ENCODE measurements around the gene ZGRF1.
"Not testable (repeated sequence)": the region's sequence is repeated elsewhere in the genome, so short reads cannot be mapped to it uniquely, and the experiment has no call there.

ZGRF1 gene

GRCh38 chr4:112633477-112634235 is 3.1 kb downstream of the ZGRF1 start:
- peak; percentile 56 for DNase-seq

- DNase-seq, result no peak
These were observed 10.5 kb downstream of the ZGRF1 start for GRCh38 chr4:112626228-112626627.

DNA sequence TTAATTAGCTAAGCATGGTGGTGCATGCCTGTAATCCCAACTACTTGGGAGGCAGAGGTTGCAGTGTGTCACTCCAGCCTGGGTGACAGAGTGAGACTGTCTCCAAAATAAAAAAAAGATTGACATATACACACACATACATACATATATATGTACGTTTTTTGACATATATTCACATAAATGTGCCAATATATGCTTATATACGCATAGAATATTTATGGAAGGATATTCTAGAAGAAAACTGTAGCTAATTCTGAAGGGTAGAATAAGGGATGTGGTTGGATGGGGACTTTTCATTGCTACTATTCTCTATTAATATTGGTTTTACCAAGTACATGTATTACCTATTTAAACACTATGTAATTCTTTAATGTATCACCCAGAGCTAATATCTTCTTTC is 19.7 kb downstream of the ZGRF1 start:
- DNase-seq, result no peak

- not testable (repeated sequence) for DNase-seq
These were observed 23.9 kb downstream of the ZGRF1 start for GRCh38 chr4:112612814-112613213.

GRCh38 chr4:112604589-112604988 is 32.1 kb downstream of the ZGRF1 start:
- peak; percentile 67 for DNase-seq

DNA sequence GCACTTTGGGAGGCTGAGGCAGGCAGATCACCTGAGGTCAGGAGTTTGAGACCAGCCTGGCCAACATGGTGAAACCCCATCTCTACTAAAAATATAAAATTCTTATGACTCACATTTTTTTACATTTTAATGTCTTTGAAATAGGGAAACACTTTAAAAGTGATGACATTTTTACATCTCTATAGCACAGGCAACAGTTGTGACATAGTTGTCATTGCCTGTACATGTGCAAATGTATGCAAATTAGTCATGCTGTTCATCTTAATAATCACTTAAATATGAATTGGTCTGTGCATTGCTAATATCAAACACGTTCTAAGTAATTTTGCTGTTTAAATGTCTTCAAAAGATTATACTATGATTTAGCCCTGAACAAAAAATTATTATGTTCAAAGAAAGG is 41.7 kb downstream of the ZGRF1 start:
- no peak for DNase-seq

- DNase-seq, result no peak
These were observed 43.1 kb downstream of the ZGRF1 start for GRCh38 chr4:112593438-112594133.

DNA sequence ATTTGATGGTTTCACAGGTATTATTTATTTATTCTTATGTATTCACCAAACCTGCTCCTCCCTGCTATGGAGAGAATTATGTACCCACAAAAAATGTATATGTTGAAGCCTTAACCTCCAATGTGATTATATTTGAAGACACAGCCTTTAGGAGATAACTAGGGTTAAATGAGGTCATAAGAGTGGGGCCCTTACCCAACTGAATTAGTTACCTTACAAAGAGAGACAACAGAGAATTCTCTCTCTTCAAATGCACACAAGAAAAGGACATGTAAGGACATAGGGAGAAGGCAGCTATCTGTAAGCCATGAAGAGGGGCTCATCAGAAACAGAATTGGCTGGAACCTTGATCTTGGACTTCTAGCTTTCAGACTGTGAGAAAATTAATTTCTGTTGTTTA is 44.0 kb downstream of the ZGRF1 start:
- DNase-seq, result no peak

DNA sequence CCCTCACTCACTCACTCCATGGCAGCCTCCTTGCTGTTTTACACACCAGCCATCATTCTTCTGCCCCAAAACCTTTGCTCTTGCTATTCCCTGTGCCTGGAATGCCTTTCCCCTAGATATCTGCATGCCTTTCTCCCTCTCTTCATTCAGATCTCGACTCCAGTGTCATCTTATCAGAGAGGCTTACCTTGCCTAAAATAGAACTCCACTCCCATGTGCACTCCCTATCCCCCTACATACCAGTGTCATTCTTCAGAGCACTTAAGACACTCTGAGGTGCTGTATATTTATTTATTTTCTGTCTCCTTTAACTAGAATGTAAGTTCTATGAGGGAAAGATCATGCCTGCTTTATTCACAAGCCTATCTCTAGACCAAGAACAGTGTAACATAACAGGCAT is 45.1 kb downstream of the ZGRF1 start:
- no peak for DNase-seq

DNA sequence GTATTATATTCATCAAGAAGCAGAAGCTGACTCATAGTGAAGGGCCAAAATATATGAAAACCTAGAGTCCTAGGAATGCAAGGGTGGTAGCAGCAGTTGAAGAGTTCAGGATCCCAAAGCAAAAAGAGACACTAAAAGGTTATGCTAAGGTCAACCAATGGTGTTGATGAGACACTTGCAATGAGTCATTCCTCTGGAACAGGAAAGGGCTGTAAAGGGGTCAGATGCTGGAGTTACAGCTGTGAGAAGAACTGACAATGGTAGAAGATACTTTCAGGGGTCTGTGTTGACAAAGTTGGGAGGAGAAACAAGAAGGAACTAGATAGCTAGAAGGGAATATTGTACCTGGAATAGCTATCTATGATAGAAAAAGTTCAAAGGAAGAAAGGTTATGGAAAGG is 47.5 kb downstream of the ZGRF1 start:
- DNase-seq, result peak; percentile 22

DNA sequence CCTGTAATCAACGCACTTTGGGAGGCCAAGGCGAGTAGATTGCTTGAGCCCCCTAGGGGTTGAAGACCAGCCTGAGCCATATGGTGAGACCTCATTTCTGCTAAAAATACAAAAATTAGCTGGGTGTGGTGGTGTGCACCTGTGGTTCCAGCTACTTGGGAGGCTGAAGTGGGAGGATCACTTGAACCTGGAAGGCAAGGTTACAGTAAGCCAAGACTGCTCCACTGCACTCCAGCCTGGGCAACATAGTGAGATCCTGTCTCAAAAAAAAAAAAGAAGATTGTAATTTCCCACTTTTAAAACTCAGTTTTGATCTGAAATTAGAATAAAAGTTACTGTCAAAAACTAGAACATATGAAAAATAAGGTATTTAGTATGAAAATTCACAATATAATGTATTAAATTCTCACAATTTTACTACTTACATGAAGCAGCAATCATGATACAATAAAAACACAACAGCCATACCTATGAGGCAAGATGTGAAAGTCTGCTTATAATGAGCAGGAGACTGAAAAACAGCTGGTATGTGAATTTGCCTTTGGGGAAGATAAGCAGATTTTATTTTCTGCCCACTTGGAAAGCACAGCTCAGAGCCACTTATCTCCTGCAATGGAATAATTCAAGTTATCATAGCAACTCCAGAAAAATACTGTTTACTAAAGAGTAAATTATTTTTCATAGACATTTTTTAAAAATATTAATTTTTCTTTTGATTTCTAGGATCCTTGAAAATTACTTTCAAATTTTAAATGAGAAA is 50.6 kb downstream of the ZGRF1 start:
- no peak for DNase-seq

DNA sequence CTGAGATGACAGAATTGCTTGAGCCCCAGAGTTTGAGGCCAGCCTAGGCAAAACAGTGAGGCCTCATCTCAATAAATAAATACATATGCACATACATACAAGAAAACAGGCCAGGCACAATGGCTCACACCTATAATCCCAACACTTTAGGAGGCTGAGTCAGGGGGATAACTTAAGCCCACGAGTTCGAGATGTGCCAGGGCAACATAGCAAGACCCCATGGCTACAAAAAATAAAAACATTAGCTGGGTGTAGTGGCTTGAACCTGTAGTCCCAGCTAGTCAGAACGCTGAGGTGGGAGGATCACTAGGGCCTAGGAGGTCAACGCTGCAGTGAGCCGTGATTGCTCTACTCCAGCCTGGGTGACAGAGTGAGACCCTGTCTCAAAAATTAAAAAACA is 69.2 kb downstream of the ZGRF1 start:
- no peak for DNase-seq

DNA sequence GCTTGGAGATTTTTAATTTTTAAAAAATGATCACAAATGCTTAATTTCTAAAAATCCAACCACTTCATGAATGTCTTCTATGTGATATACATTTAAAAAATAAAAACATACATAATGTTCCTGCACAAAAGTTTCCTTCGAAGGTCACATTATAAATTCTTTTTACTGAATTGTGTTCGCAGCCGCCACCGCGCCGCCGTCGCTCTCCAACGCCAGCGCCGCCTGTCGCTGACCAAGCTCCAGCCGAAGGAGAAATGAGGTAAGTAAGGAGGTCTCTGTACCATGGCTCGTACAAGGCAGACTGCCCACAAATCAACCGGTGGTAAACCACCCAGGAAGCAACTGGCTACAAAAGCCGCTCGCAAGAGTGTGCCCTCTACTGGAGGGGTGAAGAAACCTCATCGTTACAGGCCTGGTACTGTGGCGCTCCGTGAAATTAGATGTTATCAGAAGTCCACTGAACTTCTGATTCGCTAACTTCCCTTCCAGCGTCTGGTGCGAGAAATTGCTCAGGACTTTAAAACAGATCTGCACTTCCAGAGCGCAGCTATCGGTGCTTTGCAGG is 71.9 kb downstream of the ZGRF1 start:
- no peak for DNase-seq

DNA sequence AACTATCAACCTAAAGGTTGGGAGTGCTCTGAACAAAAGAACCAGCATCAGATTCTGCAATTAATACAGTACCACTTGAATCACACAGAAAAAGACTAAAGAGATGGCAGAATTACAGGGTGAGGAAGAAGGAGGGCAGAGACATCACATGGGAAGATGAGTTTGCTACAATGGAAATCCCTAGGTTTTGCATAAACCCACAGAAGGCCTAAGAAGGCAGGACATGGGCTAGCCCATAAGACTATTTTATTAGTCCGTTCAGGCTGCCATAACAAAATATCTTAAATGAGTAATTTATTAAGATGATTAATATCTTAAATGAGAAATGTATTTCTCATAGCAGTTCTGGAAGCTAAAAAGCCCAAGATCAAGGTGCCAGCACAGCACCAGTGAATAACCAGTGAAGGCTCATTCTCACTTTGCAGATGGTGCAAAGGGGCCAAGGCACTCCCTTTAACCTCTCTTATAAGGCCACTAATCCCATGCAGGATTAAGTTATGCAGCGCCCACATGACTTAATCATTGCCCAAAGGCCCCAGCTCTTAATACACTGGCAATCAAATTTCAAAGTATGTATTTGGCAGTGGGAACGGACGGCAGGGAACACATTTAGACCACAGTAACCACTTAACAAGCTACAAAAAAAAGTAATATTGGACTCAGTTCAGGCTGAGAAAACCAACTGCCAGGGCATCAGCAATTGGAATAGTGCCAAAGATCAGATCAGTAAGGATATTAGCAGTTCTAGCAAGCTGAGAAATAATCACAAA is 73.1 kb downstream of the ZGRF1 start:
- DNase-seq, result no peak

GRCh38 chr4:112562254-112562879 is 74.3 kb downstream of the ZGRF1 start:
- DNase-seq, result no peak

- no peak for DNase-seq
These were observed 76.6 kb downstream of the ZGRF1 start for GRCh38 chr4:112560084-112560483.

GRCh38 chr4:112559053-112559452 is 77.7 kb downstream of the ZGRF1 start:
- DNase-seq, result no peak

DNA sequence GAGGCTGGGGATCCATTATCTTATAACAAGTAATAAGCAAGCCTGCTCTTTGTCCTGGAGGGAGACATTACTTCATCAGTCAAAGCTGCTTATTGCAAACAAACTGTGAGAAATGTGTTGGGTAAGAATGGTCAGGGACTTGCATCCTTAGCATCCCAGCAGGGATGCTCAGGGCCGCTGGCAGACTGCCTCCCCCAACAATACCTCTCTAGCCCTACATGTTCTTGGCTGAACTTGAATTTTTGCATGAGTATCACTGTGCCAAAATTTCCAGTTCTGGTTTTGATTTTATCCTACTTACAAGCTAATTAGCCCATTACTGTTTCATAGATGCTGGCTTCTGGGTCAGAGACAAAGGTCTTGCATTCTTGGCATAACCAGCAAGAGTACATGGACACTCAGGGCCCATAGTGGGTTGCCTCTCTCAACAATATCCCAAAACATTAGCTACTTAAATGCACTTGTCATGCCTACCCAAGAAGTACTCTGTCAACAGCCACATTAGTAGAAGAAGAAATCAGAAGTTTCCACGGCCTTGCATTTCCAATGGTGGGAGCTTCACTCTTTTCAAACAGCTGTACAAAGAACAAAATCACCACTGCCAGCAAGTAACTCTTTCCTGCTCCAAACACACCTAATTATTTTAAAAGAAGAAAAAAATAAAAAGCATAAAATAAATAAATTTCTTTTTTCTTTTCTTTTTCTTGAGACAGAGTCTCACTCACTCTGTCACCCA is 78.9 kb downstream of the ZGRF1 start:
- DNase-seq, result no peak

- not testable (repeated sequence) for DNase-seq
These were observed 82.4 kb downstream of the ZGRF1 start for GRCh38 chr4:112554271-112554670.

DNA sequence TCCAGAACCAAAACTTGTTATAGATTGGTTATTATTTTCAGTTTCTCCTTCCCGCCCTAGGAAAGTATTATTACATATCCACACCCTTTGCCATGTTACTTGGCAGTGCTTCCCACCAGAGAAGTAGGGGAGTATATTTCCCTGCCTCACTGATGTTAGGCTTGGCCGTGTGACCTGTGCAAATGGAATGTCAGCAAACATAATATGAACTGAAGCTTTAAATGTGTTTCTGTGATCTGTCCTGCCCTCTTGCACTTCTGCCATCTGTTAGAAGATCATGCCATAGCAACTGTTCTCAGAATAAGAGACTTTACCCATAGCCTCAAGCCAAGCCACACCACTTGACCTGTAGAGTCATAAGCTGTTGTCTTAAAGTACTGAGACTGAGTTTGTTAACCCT is 84.0 kb downstream of the ZGRF1 start:
- no peak for DNase-seq

DNA sequence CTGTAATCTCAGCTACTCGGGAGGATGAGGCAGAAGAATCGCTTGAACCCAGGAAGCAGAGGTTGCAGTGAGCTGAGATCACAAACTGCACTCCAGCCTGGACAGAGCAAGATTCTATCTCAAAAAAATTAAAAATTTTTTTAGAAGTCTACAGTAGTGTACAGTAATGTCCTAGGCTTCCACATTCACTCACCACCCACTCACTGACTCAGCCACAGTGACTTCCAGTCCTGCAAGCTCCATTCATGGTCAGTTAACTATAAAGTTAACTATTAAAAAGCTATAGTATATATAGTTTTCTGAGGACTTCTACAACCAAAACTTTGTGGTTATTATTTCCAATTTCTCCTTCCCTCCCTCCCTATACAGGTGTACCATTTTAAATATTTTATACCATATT is 86.0 kb downstream of the ZGRF1 start:
- DNase-seq, result no peak

DNA sequence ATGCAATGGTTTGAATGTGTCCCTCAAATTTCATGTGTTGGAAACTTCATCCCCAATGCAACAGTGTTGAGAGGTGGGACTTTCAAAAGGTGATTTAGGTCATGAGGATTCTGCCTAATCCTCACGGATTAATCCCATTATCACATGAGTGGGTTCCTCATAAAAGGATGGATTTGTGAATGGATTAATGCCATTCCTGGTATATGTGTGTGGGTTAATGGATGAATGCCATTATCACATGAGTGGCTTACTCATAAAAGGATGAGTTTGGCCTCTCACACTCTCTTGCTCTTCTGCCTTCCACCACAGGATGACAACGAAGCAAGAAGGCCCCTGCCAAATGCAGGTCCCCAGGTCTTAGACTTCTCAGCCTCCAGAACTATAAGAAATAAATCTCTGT is 90.2 kb downstream of the ZGRF1 start:
- no peak for DNase-seq
